ENCODE results near the gene RSPRY1.
A peak's percentile ranks its signal among the peaks of the same experiment; 100 is the strongest.

Gene RSPRY1

GRCh38 chr16:57276596-57276995 is 90.5 kb downstream of the RSPRY1 start:
- DNase-seq (ENCODE audit: low read depth in 1 of 2, low spot score in 1 of 2): peak; percentile 16 to 41
- TF ChIP-seq REST (IDR thresholded peaks at IDR 0.05; ENCODE audit: insufficient replicate concordance, low read depth): no peak
- no peak for TF ChIP-seq SPI1 (IDR thresholded peaks at IDR 0.05; ENCODE audit: borderline replicate concordance, low read depth)
- no peak for TF ChIP-seq POLR2AphosphoS5 (IDR thresholded peaks at IDR 0.05; ENCODE audit: low read depth)
- TF ChIP-seq GABPA (IDR thresholded peaks at IDR 0.05; ENCODE audit: low read depth): no peak
- no peak for TF ChIP-seq CTCF (IDR thresholded peaks at IDR 0.05; ENCODE audit: insufficient read depth, low read length)
- no peaks in the 10 kb centered on the region for H3K27me3 ChIP-seq (ENCODE audit: insufficient read depth, poor library complexity, severe bottlenecking)
- H3K4me3 ChIP-seq (replicated peaks; ENCODE audit: insufficient read depth, low read length): no peak overlapping the region
- H3K27ac ChIP-seq (replicated peaks): no peak overlapping the region

- TF ChIP-seq SPI1 (IDR thresholded peaks at IDR 0.05; ENCODE audit: borderline replicate concordance, low read depth): no peak
- TF ChIP-seq REST (IDR thresholded peaks at IDR 0.05; ENCODE audit: insufficient replicate concordance, low read depth): no peak
- TF ChIP-seq GABPA (IDR thresholded peaks at IDR 0.05; ENCODE audit: low read depth): no peak
- peak; percentile 72 for TF ChIP-seq POLR2AphosphoS5 (IDR thresholded peaks at IDR 0.05; ENCODE audit: low read depth)
- TF ChIP-seq CTCF (IDR thresholded peaks at IDR 0.05; ENCODE audit: insufficient read depth, low read length): no peak
- Histone ChIP-seq H3K4me3 (replicated peaks; ENCODE audit: insufficient read depth, low read length) (no peak overlapping the region), H3K27me3 (ENCODE audit: insufficient read depth, poor library complexity, severe bottlenecking) (peaks cover 3% of the 10 kb centered on the region), H3K27ac (replicated peaks) (no peak overlapping the region)
- DNase-seq (ENCODE audit: low read depth in 1 of 2, low spot score in 1 of 2): peak in 1 of 2 experiments; percentile 70
Measured at GRCh38 chr16:57277586-57277985, 91.5 kb downstream of the RSPRY1 start.

GRCh38 chr16:57278494-57278893 is 92.4 kb downstream of the RSPRY1 start:
- TF ChIP-seq GABPA (IDR thresholded peaks at IDR 0.05; ENCODE audit: low read depth): no peak
- no peak for TF ChIP-seq REST (IDR thresholded peaks at IDR 0.05; ENCODE audit: insufficient replicate concordance, low read depth)
- H3K27ac ChIP-seq (replicated peaks): no peak overlapping the region
- DNase-seq (ENCODE audit: low read depth in 1 of 2, low spot score in 1 of 2): no peak
- H3K27me3 ChIP-seq (ENCODE audit: insufficient read depth, poor library complexity, severe bottlenecking): peaks cover 12% of the 10 kb centered on the region
- no peak overlapping the region for H3K4me3 ChIP-seq (replicated peaks; ENCODE audit: insufficient read depth, low read length)

Measured in HL-60 (cell line).